Esophagus muscularis mucosa (tissue), 4 donors: ENCODE results near the gene NIT2.

ENCODE experiments used
- CTCF ChIP-seq, 3 experiments: fragments of 200-600 bp in 2 of 3; fragments of 450-650 bp in 1 of 3; sonication (generic) in 2 of 3; IDR thresholded peaks; one replicate each; pipeline ENCODE4 v1.5.1; 2017 to 2019; ENCODE audit warnings: antibody characterized with exemption in 3 of 3, mild to moderate bottlenecking in 2 of 3, moderate library complexity in 1 of 3
- EP300 ChIP-seq: sonication (generic); formaldehyde crosslinking; IDR thresholded peaks from one replicate; pipeline ENCODE4 v1.6.1; 2017; ENCODE audit warnings: antibody characterized with exemption
- POLR2A ChIP-seq: fragments of 450-650 bp; IDR thresholded peaks from one replicate; pipeline ENCODE4 v1.6.1; 2017; ENCODE audit warnings: antibody characterized with exemption, moderate library complexity, mild to moderate bottlenecking, low read depth
- POLR2AphosphoS5 ChIP-seq, 2 donors: sonication (generic); formaldehyde crosslinking; IDR thresholded peaks; one replicate each; pipeline ENCODE4 v1.6.1; 2017; ENCODE audit warnings: antibody characterized with exemption in 2 of 2

- TF ChIP-seq CTCF (IDR thresholded peaks at IDR 0.05) = no peak
- no peak for TF ChIP-seq EP300
- TF ChIP-seq POLR2A = no peak
- TF ChIP-seq POLR2AphosphoS5 (IDR thresholded peaks at IDR 0.05) = no peak
Measured at GRCh38 chr3:100358413-100358812, 23.9 kb downstream of the NIT2 start.
